ENCODE measurements around the gene RNPC3.

Gene RNPC3

GRCh38 chr1:103525607-103526507 lies at the start of gene RNPC3:
Gene RNPC3 (plus strand): TSS chr1:103525699. CDS start chr1:103526071, 372 bp downstream.
- H3K4me3 Mint-ChIP-seq: peak within 1 kb of the TSS; percentile 98
- H3K4me1 Mint-ChIP-seq: peaks cover 43% of the 10 kb centered on the region
- H3K36me3 Mint-ChIP-seq: peaks cover 30% of the 10 kb centered on the region
- DNase-seq: peak; percentile 90
- peak within 1 kb of the TSS; percentile 98 for H3K27ac Mint-ChIP-seq
- H3K27me3 Mint-ChIP-seq: no peaks in the 10 kb centered on the region
- H3K9me3 Mint-ChIP-seq: no peaks in the 10 kb centered on the region
- CTCF ChIA-PET: interaction anchor here (1.1 to 1.3 kb wide), 2 partner anchors 11 to 54 kb away, joined by 3 read pairs; no protein-coding TSS in a partner anchor

- no peaks in the 10 kb centered on the region for H3K27me3 Mint-ChIP-seq
- no peaks in the 10 kb centered on the region for H3K36me3 Mint-ChIP-seq
- CTCF ChIA-PET: no interaction called here
- no peaks in the 10 kb centered on the region for H3K4me1 Mint-ChIP-seq
- H3K4me3 Mint-ChIP-seq: no peak overlapping the region
- no peak overlapping the region for H3K27ac Mint-ChIP-seq
- DNase-seq: no peak
- no peaks in the 10 kb centered on the region for H3K9me3 Mint-ChIP-seq
These were observed 48.4 kb upstream of the RNPC3 start for GRCh38 chr1:103477101-103477500.

GRCh38 chr1:103489935-103490334 lies 35.6 kb upstream of the RNPC3 start:
- Mint-ChIP-seq H3K4me3 (no peak overlapping the region), H3K27ac (no peak overlapping the region), H3K4me1 (no peaks in the 10 kb centered on the region), H3K9me3 (no peaks in the 10 kb centered on the region), H3K27me3 (no peaks in the 10 kb centered on the region), H3K36me3 (no peaks in the 10 kb centered on the region)
- DNase-seq: no peak
- CTCF ChIA-PET: no interaction called here

GRCh38 chr1:103492003-103492625 lies 33.4 kb upstream of the RNPC3 start:
- H3K27me3 Mint-ChIP-seq: no peaks in the 10 kb centered on the region
- H3K36me3 Mint-ChIP-seq: no peaks in the 10 kb centered on the region
- CTCF ChIA-PET: no interaction called here
- no peak overlapping the region for H3K27ac Mint-ChIP-seq
- H3K4me3 Mint-ChIP-seq: no peak overlapping the region
- DNase-seq: no peak
- no peaks in the 10 kb centered on the region for H3K4me1 Mint-ChIP-seq
- no peaks in the 10 kb centered on the region for H3K9me3 Mint-ChIP-seq

GRCh38 chr1:103496014-103496635 lies 29.4 kb upstream of the RNPC3 start:
- CTCF ChIA-PET: no interaction called here
- H3K4me1 Mint-ChIP-seq: no peaks in the 10 kb centered on the region

GRCh38 chr1:103497404-103497803 lies 28.1 kb upstream of the RNPC3 start:
- no peak overlapping the region for H3K4me3 Mint-ChIP-seq
- H3K9me3 Mint-ChIP-seq: no peaks in the 10 kb centered on the region
- no peaks in the 10 kb centered on the region for H3K27me3 Mint-ChIP-seq
- CTCF ChIA-PET: no interaction called here
- no peak overlapping the region for H3K27ac Mint-ChIP-seq
- no peaks in the 10 kb centered on the region for H3K4me1 Mint-ChIP-seq
- H3K36me3 Mint-ChIP-seq: no peaks in the 10 kb centered on the region
- DNase-seq: no peak

More at GRCh38 chr1:103496014-103496635, 29.4 kb upstream of the RNPC3 start:
- Mint-ChIP-seq H3K27me3 (no peaks in the 10 kb centered on the region), H3K4me3 (no peak overlapping the region), H3K27ac (no peak overlapping the region), H3K9me3 (no peaks in the 10 kb centered on the region), H3K36me3 (no peaks in the 10 kb centered on the region)
- no peak for DNase-seq

- Mint-ChIP-seq H3K4me1 (no peaks in the 10 kb centered on the region), H3K4me3 (no peak overlapping the region), H3K9me3 (peaks cover 10% of the 10 kb centered on the region), H3K27ac (no peak overlapping the region), H3K27me3 (no peaks in the 10 kb centered on the region), H3K36me3 (peaks cover 4% of the 10 kb centered on the region)
- no peak for DNase-seq
- CTCF ChIA-PET: no interaction called here
These were observed 16.2 kb upstream of the RNPC3 start for GRCh38 chr1:103509250-103509649.

GRCh38 chr1:103513711-103514110 lies 11.8 kb upstream of the RNPC3 start:
- H3K27me3 Mint-ChIP-seq: no peaks in the 10 kb centered on the region
- H3K27ac Mint-ChIP-seq: no peak overlapping the region
- H3K4me3 Mint-ChIP-seq: no peak overlapping the region
- peaks cover 4% of the 10 kb centered on the region for H3K36me3 Mint-ChIP-seq
- CTCF ChIA-PET: interaction anchor here (0.9 to 2.3 kb wide), 3 partner anchors 11 to 408 kb away, joined by 3 to 5 read pairs (median 3); no protein-coding TSS in a partner anchor
- peaks cover 2% of the 10 kb centered on the region for H3K4me1 Mint-ChIP-seq
- H3K9me3 Mint-ChIP-seq: peaks cover 10% of the 10 kb centered on the region
- DNase-seq: no peak

- Mint-ChIP-seq H3K4me1 (peaks cover 2% of the 10 kb centered on the region), H3K4me3 (no peak overlapping the region), H3K27ac (no peak overlapping the region), H3K9me3 (peaks cover 10% of the 10 kb centered on the region), H3K36me3 (peaks cover 4% of the 10 kb centered on the region), H3K27me3 (no peaks in the 10 kb centered on the region)
- CTCF ChIA-PET: interaction anchor here (0.7 to 2.3 kb wide), 8 partner anchors 9 to 408 kb away, joined by 3 to 12 read pairs (median 4); partner anchors contain the start of gene RNPC3
- no peak for DNase-seq
These were observed 10.5 kb upstream of the RNPC3 start for GRCh38 chr1:103514920-103515503.

- no peaks in the 10 kb centered on the region for H3K27me3 Mint-ChIP-seq
- CTCF ChIA-PET: no interaction called here
These were observed 9.2 kb upstream of the RNPC3 start for GRCh38 chr1:103516283-103516682.

GRCh38 chr1:103516693-103517092 lies 8.8 kb upstream of the RNPC3 start:
- Mint-ChIP-seq H3K9me3 (peaks cover 1% of the 10 kb centered on the region), H3K36me3 (no peaks in the 10 kb centered on the region), H3K27me3 (no peaks in the 10 kb centered on the region), H3K4me1 (peaks cover 2% of the 10 kb centered on the region), H3K4me3 (no peak overlapping the region), H3K27ac (no peak overlapping the region)
- CTCF ChIA-PET: no interaction called here
- no peak for DNase-seq

More at GRCh38 chr1:103516283-103516682, 9.2 kb upstream of the RNPC3 start:
- DNase-seq: no peak
- Mint-ChIP-seq H3K4me1 (peaks cover 2% of the 10 kb centered on the region), H3K36me3 (no peaks in the 10 kb centered on the region), H3K4me3 (no peak overlapping the region), H3K27ac (no peak overlapping the region), H3K9me3 (peaks cover 5% of the 10 kb centered on the region)

GRCh38 chr1:103517380-103518047 lies 8.0 kb upstream of the RNPC3 start:
- Mint-ChIP-seq H3K4me3 (no peak overlapping the region), H3K27me3 (no peaks in the 10 kb centered on the region), H3K4me1 (peaks cover 2% of the 10 kb centered on the region), H3K27ac (no peak overlapping the region), H3K9me3 (no peaks in the 10 kb centered on the region), H3K36me3 (no peaks in the 10 kb centered on the region)
- CTCF ChIA-PET: no interaction called here
- no peak for DNase-seq

GRCh38 chr1:103520822-103521221 lies 4.7 kb upstream of the RNPC3 start:
- H3K27ac Mint-ChIP-seq: no peak overlapping the region
- no peaks in the 10 kb centered on the region for H3K9me3 Mint-ChIP-seq
- peaks cover 6% of the 10 kb centered on the region for H3K4me1 Mint-ChIP-seq
- CTCF ChIA-PET: no interaction called here
- DNase-seq: no peak
- H3K36me3 Mint-ChIP-seq: no peaks in the 10 kb centered on the region
- no peaks in the 10 kb centered on the region for H3K27me3 Mint-ChIP-seq
- no peak overlapping the region for H3K4me3 Mint-ChIP-seq

GRCh38 chr1:103523346-103523745 lies 2.2 kb upstream of the RNPC3 start:
- Mint-ChIP-seq H3K36me3 (peaks cover 10% of the 10 kb centered on the region), H3K4me3 (no peak overlapping the region), H3K9me3 (no peaks in the 10 kb centered on the region), H3K27ac (no peak overlapping the region), H3K4me1 (peaks cover 26% of the 10 kb centered on the region), H3K27me3 (no peaks in the 10 kb centered on the region)
- CTCF ChIA-PET: no interaction called here
- DNase-seq: no peak

All from activated naive CD4-positive, alpha-beta T cell treated with anti-CD3 and anti-CD28 coated beads, Interleukin-2, amount 10 ng/mL, durations not matched to agents 7 days and 5 days (primary cell).